DMS 273 treated with DMSO at 0.1 percent for 48 hours (cell line): ENCODE data around the gene MRGPRF.

Experiments used
- DNase-seq: peaks from one replicate; lab custom pipeline; 2025; lab: John Stamatoyannopoulos, UW

The MRGPRF gene

DNA sequence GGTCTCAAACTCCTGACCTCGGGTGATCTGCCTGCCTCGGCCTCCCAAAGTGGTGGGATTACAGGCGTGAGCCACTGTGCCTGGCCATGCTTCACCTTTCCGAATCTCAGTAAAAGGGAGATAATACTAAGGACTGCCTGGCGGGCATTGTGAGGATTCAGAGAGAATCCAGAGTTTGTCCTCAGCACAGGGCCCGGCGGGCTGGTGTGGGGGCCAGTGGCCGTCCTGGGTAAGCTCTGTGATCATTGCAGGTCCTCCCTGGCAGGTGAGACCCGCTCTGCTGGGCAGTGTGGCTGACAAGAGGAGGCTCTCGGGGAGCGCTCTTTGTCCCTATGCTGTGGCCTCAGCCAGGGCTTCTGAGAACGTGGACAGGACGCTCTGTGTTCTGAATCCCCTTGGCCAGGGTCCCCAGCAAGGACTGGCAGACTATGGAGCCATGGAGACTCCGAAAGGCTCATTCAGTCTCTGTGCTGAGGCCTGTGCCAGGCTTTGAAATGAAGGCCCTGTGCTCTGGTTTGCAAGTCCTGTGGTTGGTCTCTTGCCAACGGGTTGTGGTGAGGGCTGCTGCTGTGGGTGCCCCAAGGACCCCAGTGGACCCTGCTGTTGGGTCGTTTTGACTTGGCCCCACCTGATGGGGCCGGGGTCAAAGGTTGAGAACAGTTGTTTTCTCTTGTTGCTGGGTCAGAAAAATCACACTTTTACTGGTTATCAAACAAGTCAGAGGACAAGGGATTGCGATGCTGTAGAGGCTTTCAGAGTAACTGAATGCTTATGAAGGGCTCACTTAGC, 37.7 kb upstream of the MRGPRF start:
- no peak for DNase-seq

- no peak for DNase-seq
Measured at GRCh38 chr11:69049490-69049867, 36.4 kb upstream of the MRGPRF start.

DNA sequence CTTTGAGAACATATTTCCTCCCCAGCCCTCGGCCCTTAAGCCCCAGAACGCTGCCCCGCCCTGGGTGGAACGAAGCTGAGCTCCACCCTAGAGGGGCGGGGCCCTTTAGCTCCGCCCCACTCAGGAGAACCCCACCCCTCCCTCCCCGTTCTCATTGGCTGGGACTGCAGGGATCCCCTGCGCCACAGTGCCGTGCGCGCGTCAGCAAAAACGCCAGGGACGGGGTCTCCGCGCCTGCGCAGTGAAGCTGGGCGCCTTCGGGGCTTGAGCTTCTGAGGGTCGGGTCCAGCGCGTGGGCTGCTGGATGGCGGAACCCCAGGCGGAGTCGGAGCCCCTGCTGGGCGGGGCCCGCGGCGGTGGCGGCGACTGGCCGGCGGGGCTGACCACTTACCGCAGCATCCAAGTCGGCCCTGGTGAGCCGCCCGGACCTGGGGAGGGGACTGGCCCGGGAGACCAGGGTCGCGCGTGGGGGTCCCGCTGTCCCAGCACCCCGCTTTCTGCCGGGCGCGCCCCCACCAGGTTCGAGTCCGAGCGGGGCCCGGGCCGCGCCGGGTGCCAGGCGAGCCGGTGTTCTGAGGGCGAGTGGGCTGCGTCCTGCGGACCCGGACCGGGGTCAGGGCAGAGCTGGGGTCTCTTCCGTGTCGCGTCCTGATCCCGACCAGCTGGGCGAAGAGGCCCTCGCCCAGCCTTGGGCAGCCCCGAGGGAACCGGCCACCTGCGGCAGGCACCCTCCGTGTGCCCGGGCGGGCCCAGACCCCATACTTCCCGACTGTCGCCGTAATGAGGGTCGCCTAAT, 35.8 kb upstream of the MRGPRF start, which contains the start of gene TPCN2:
TPCN2 (plus strand) TSS at position 239 of the 796 bp plus-strand sequence; CDS start at position 305, 66 bp downstream.
- peak; percentile 65 for DNase-seq

DNA sequence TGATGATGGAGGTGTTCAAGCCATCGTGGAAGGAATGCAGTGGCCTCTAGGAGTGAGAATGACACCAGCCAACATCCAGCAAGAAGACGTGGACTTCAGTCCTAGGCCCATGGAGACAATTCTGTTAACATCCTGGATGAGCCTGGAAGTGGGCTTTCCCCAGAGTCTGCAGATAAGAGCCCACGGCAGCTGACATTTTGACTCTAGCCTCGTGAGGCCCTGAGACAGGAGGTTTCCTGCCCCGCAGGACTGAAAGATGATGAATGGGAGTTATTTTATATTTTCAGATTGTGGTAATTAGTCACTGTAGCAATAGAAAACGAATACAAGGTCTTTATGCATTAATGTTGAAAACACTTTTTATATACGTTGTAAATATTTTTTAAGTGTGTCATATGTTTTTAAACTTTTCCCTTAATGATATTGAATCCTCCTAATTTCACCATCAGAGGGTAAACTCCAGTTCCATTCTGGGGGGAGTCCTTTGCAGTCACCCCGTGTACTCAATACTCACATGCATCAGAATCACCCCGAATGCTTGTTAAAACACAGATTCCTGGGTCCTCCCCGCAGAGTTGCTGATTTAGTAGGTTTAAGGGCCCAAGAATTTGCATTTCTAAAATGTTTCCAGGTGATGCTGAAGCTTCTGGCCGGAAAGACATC, 35.1 kb upstream of the MRGPRF start:
- DNase-seq = no peak

DNA sequence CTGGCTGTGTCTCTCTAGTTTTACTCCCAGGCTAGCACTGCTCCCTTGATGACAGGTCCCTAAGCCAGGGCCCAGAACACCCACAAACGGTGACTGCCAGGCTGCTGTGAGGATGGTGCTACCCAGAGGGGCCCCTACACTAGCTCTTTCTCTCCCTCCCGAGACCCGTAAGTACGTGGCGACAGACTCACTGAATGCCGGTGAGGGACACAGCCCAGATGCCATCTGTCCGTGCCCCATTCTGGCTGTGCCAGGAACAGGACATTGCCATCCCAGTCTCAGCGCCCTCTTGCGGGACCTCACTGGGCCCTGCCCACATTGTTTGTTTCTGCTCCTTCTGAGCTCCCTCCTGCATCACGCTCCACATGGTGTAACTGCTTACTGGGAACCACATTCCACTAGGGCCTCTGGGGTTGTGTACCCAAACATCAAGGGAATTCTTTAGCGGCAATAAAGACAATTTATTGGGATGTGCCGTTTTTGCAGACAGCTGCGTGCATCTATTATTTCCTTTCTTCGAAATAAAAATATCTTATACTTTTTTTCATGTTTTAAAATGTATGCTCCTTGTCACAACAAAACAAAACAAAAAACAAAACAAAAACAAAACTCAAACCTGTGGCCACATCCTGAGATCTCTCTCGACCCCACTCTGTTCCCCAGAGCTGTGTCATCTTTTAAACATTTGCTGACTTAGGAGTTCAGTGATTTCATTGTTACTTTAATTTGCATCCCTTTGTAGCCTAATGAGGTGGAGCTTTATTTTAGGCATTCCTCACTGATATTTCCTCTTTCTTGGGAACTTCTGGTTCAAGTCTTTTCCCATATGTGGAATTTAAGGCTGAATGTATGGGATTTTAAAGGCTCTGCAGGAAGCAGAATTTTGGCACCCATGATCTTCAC, 31.3 kb upstream of the MRGPRF start:
- DNase-seq = peak; percentile 50

DNA sequence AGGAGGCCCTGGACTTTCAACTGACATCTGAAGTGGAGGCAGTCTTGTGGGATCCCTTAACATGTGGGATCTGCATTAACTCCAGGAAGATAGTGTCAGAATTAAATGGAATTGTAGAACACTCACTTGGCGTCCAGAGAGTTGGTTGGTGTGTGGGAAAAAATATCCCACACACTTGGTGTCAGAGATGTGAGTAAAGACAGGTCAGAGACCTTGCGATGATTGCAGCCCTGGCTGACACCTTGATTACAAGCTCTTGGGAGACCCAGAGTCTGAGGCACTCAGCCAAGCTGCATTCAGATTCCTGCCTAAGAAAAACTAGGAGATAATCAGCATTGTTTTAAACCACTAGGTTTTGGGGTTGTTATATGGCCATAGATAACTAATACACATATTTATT, 28.5 kb upstream of the MRGPRF start:
- no peak for DNase-seq

DNA sequence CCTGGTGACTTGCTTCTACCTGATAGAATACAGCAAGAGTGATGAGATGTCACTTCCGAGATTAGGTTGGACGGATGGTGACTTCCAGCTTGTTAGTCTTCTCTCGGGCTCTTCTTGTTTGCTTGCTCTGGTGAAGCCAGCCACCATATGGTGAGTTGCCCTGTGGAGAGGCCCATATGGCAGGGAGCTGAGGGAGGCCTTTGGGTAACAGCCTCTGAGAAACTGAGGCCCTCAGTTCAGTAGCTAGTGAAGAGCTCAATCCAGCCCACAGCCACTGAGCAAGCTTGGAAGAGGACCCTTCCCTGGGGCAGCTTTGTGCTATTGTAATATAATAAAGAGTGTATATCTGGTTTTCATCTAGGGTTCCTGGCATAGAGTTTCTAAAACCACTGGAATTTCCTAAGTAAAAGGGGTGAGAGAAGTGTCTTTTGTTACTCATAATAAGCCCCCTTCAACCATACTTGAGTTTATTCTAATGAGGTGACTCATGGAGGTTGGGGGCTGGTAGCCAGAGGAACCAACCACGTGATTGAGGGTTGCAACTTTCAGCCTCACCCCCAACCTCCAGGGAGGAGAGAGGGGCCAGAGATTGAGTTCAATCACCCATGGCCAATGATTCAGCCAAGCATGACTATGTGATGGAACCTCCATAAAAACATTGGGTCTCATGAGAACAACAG, 27.7 kb upstream of the MRGPRF start:
- DNase-seq = no peak

DNA sequence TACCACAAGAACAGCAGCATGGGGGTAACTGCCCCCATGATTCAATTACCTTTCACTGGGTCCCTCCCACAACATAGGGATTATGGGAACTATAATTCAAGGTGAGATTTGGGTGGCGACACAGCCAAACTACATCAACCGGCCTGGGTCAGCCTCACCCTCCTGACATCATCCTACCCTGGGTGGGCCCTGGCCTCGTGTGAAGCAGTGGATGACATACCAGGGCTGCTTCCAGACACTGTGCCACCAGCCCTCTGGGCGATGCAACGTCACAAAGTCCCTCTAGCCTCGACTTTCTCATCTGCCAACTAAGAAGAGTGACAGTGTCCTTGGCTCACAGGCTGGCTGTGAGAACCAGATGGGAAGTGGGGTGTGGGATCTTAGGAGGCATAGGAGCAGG, 27.0 kb upstream of the MRGPRF start:
- DNase-seq = no peak

GRCh38 chr11:69039501-69039900, 26.5 kb upstream of the MRGPRF start:
- no peak for DNase-seq

- no peak for DNase-seq
Measured at GRCh38 chr11:69037544-69037943, 24.5 kb upstream of the MRGPRF start.

GRCh38 chr11:69037074-69037473, 24.0 kb upstream of the MRGPRF start:
- DNase-seq = no peak

GRCh38 chr11:69035946-69036340, 22.9 kb upstream of the MRGPRF start:
- no peak for DNase-seq

DNA sequence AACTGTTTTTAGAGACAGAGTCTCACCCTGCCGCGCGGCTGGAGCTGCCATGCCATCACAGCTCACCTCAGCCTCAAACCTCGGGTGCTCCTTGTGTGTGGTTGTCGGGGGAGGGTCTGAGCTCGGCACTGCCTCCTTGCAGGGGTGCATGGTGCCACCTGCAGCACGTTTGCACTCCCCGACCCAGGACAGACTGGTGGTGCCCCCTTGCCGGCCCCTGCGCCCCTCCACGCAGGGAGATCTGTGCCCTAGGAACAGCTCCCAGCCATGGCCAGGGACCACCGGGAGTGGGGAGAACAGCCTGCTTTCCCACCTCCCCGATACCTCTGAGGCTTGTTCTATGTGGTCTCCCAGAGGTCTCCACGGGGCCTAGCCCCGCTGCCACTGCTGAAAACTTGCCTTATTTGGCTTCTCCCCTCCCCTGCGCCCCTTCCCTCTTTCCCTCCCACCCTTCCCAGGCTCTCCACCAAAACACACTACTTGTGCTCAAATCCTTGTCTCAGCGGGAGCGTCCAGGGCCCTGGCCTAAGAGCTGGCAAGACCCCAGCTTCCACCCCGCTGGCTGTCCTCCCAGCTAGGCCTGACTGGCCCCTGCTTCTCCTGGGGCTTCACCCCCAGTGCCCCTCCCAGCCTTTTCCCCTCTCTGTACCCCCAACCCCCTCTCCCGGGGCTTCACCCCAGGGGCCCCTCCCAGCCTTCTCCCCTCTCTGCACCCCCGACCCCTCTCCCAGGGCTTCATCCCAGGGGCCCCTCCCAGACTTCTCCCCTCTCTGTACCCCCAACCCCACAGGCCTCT, 22.3 kb upstream of the MRGPRF start:
- no peak for DNase-seq

DNA sequence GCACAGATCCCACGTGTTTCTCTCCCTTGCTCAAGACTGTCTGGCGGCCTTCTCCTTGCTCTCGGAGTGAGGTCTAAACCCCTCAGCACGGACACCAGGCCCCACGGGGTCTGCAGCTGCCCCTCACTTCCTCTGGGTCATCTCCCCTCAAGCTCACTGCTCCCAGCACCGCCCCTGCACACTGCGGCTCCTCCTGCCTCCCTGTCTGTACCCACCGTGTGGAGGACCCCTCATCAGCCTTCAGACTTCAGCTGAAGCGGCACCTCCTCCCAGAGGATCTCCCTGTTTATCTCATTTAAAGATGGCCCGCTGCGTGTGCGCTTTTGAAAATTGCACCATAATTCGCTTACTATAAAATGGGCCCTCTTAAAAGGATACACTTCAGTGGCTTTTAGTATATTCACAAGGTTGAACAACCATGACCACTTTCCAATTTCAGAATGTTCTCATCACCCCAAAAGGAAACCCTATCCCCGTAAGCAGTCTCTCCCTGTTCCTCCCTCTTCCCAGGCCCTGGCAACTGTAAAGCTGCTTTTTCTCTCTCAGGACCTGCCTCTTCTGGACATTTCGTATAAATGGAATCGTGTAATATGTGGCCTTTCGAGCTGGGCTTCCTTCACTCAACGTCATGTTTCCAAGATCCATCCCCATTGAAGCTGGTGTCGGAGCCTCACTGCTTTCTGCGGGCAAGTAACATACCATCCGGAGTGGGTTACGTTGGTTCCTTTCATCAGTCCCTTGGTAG, 21.2 kb upstream of the MRGPRF start:
- no peak for DNase-seq

DNA sequence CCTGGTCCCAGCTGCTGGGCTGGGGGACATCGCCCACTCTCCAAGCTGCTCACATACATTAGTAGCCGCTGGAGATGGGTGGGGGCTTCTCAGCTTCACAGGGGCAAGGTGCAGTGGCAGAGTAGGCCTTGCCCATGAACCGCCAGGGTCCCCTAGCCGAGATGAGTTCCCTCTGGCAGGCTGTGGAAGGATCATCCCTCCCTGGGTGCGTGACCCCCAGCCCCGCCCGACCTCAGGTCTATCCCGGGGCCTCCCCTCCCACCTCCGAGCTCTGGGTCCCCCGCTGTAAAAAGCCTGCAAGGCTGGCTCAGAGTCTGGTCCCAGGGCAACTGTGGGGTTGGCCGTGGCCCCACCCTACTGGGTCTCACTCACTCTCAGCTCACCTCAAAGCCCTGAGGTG, 20.4 kb upstream of the MRGPRF start:
- no peak for DNase-seq

- no peak for DNase-seq
Measured at GRCh38 chr11:69032833-69033232, 19.8 kb upstream of the MRGPRF start.

DNA sequence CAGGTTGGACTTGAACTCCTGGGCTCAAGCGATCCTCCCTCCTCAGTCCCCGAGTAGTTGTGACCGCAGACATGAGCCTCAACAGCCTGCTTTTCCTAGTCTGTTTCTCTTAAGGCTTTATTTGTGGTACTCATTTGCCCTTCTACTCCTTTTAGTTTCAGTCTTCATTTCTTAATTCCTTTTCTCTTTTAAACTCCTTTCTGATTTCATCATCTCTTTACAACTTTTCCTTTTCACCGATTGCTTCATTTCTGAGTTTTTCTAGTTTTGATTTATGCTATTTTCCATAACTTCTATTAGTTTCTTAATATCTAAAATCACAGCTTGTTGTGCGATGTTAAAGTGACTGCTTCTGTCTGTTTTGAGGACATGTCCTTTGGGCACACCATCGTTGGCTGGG, 17.3 kb upstream of the MRGPRF start:
- no peak for DNase-seq

GRCh38 chr11:69027704-69028372, 14.8 kb upstream of the MRGPRF start:
- no peak for DNase-seq

DNA sequence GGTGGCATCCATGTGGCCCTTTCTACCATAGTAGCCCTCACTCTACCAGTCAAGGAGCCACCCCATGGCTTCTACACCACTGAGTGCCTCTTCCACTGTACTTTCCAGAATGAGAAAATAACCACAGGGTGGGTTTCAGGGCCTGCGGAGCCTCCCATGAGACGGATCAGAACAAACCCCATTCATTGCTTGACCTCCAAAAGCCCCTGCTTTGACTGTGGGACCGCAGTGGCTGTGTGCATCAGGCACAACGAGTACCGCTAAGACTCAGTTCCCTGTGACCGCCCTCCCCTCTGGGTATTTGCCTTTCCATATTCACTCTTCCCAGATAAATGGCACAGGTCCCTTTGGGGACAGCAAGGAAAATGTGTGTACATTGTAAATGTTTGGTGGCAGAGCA, 11.5 kb upstream of the MRGPRF start:
- no peak for DNase-seq
